HG02571 (cell line): Measurements from ENCODE around the gene TTC29.
"Not testable (repeated sequence)": the region's sequence is repeated elsewhere in the genome, so short reads cannot be mapped to it uniquely, and the experiment has no call there.

Experiments used
- ATAC-seq: cut with Tn5 transposase; IDR thresholded peaks from one replicate; pipeline ENCODE4 v1.9.1; 2021; ENCODE audit warnings: mild to moderate bottlenecking, moderate library complexity; ENCODE audit not compliant: unreplicated experiment

Gene TTC29

GRCh38 chr4:146739182-146739581, 206.5 kb downstream of the TTC29 start:
- ATAC-seq = no peak

- not testable (repeated sequence) for ATAC-seq
Observed at GRCh38 chr4:146723519-146723918, 222.1 kb downstream of the TTC29 start.

DNA sequence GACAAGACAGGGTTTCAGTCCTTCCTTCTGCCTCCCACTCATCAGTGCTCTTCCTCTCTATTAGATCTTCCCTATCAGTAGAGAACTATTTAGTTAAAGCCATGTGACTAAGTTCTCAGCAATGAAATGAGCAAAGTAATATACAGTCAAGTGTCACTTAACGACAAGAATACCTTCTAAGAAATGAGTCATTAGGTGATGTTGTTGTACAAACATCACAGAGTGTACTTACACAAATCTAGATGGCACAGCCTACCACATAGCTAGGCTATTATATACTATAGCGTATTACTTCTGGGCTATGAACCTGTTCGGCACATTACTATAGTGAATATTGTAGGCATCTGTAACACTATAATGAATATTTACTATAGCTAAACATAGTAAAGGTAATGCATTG, 235.7 kb downstream of the TTC29 start:
- no peak for ATAC-seq

- no peak for ATAC-seq
Observed at GRCh38 chr4:146699910-146700309, 245.8 kb downstream of the TTC29 start.

DNA sequence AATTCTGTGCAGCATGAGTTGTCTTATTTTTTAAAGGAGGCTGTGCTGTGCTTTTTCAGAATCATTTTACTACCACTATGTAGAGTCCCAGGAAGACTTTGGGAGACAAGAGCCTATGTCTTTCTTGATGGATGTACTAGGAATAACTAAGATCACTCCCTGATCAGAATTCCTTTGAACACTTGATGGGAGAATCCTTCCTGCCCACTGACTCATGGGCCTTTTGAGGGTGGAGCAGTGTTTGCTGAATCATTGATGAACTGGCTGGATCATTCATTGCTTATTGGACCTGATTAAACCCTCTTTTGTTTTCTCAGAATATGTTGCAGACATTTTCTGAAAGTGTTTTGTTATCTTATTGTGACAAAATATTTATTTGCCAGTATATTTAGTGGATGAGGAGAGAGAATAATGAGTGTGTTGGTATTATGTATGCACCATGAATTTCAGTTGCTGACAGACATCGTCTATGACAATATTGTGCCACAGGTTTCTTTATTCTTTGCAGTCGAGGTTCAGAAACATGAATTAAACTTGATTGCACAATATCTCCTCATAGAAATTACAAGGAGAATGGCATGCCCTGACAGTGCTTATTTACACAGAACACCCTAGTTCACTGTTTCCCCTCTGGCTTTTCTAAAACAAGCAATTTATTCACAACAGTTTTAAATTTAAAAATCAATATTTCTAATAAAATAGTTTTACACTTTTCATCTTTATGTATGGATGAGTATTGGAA, 270.7 kb downstream of the TTC29 start:
- ATAC-seq = no peak

- ATAC-seq = not testable (repeated sequence)
Observed at GRCh38 chr4:146663968-146664311, 281.7 kb downstream of the TTC29 start.

DNA sequence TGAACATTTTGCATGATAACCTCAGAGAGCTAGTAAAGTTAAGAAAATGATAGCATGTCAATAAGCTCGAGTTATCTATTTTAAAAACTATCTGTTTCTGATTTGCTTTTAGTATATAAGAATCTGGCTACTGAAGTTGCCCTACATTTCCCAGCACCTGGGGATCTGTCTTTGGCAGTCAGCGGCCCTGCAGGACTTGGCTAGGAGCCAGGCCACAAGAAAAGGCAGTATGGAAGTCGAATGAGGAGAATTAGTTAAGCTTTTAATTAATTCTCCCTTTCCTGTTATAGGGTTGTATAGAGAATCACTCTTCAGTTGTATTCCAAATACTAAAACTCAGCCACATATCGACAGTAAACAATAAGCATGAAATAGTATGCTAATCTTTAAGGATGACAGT, 284.3 kb downstream of the TTC29 start:
- no peak for ATAC-seq
